Liver (tissue), 9 donors: ENCODE results near the gene DNAJB11. TPM values are rescaled to one million over a fixed set of nuclear protein-coding genes. Genes with fewer than 3 reads are reported as not detected.

ENCODE experiments used
- DNase-seq: peaks from one replicate; pipeline ENCODE4 v3.0.0-alpha.2; 2017; ENCODE audit warnings: low spot score
- H3K27ac ChIP-seq, 2 donors: one replicate each; pipeline ENCODE4 v1.7.0; 2013; ENCODE audit warnings: inconsistent platforms in 2 of 2, low read length in 2 of 2, control low read depth in 1 of 2, low read depth in 1 of 2, mild to moderate bottlenecking in 1 of 2
- H3K27me3 ChIP-seq, 4 donors: one replicate each; pipeline versions ENCODE4 v1.6.1 to v1.7.0; 2013; ENCODE audit warnings: low read length in 3 of 4, inconsistent platforms in 1 of 4, mild to moderate bottlenecking in 1 of 4, moderate library complexity in 1 of 4; ENCODE audit not compliant: control insufficient read depth in 4 of 4, insufficient read depth in 4 of 4
- H3K36me3 ChIP-seq, 4 donors: one replicate each; pipeline versions ENCODE4 v1.6.1 to v1.7.0; 2013; ENCODE audit warnings: low read length in 3 of 4, mild to moderate bottlenecking in 3 of 4, low read depth in 1 of 4, moderate library complexity in 1 of 4; ENCODE audit not compliant: control insufficient read depth in 4 of 4, insufficient read depth in 3 of 4
- H3K4me1 ChIP-seq, 4 donors: one replicate each; pipeline versions ENCODE4 v1.6.1 to v1.7.0; 2013; ENCODE audit warnings: low read length in 3 of 4, mild to moderate bottlenecking in 3 of 4, moderate library complexity in 1 of 4; ENCODE audit not compliant: control insufficient read depth in 4 of 4, insufficient read depth in 4 of 4
- H3K4me3 ChIP-seq, 3 donors: one replicate each; pipeline versions ENCODE4 v1.6.1 to v1.7.0; 2013; ENCODE audit warnings: low read length in 3 of 3, control low read depth in 1 of 3, low read depth in 1 of 3, mild to moderate bottlenecking in 1 of 3
- H3K9ac ChIP-seq, 2 donors: one replicate each; pipeline ENCODE4 v1.7.0; 2013; ENCODE audit warnings: low read length in 2 of 2, mild to moderate bottlenecking in 2 of 2, moderate library complexity in 2 of 2, control low read depth in 1 of 2, low read depth in 1 of 2
- H3K9me3 ChIP-seq, 4 donors: one replicate each; pipeline versions ENCODE4 v1.6.1 to v1.7.0; 2013; ENCODE audit warnings: low read length in 3 of 4; ENCODE audit not compliant: control insufficient read depth in 4 of 4
- ATF3 ChIP-seq: IDR thresholded peaks from 2 replicates; pipeline ENCODE4 v1.6.1; 2016; ENCODE audit warnings: antibody characterized with exemption
- CTCF ChIP-seq: fragments of 150-350 bp; IDR thresholded peaks from 2 replicates; pipeline ENCODE4 v1.5.1; 2017; ENCODE audit warnings: improper control_type of control experiment, low read depth, low read length; ENCODE audit not compliant: missing input control
- EGR1 ChIP-seq, 2 donors: IDR thresholded peaks; 2 replicates each; pipeline ENCODE4 v1.6.1; 2016 to 2018; ENCODE audit warnings: antibody characterized with exemption in 2 of 2, low read depth in 2 of 2
- FOXA1 ChIP-seq: IDR thresholded peaks from 2 replicates; pipeline ENCODE4 v1.6.1; 2016; ENCODE audit warnings: antibody characterized with exemption
- FOXA2 ChIP-seq: IDR thresholded peaks from 2 replicates; pipeline ENCODE4 v1.6.1; 2016; ENCODE audit warnings: antibody characterized with exemption
- GABPA ChIP-seq, 2 donors: IDR thresholded peaks in 1 of 2; conservative IDR thresholded peaks in 1 of 2; 2 replicates each; pipeline ENCODE4 v1.6.1; 2016; ENCODE audit warnings: antibody characterized with exemption in 2 of 2, mild to moderate bottlenecking in 1 of 2, moderate library complexity in 1 of 2
- HNF4G ChIP-seq: IDR thresholded peaks from 2 replicates; pipeline ENCODE4 v1.6.1; 2016; ENCODE audit warnings: antibody characterized with exemption
- JUND ChIP-seq, 2 donors: IDR thresholded peaks; 2 replicates each; pipeline ENCODE4 v1.6.1; 2016; ENCODE audit warnings: antibody characterized with exemption in 2 of 2
- NR2F2 ChIP-seq: IDR thresholded peaks from 2 replicates; pipeline ENCODE4 v1.6.1; 2016; ENCODE audit warnings: antibody characterized with exemption
- RAD21 ChIP-seq, 2 donors: IDR thresholded peaks; 2 replicates each; pipeline ENCODE4 v1.6.1; 2016; ENCODE audit warnings: antibody characterized with exemption in 2 of 2, mild to moderate bottlenecking in 2 of 2
- REST ChIP-seq: IDR thresholded peaks from 2 replicates; pipeline ENCODE4 v1.6.1; 2016; ENCODE audit warnings: antibody characterized with exemption, mild to moderate bottlenecking
- RXRA ChIP-seq, 2 donors: IDR thresholded peaks; 2 replicates each; pipeline ENCODE4 v1.6.1; 2017 to 2018; ENCODE audit warnings: antibody characterized with exemption in 2 of 2, mild to moderate bottlenecking in 1 of 2
- SP1 ChIP-seq: IDR thresholded peaks from 2 replicates; pipeline ENCODE4 v1.6.1; 2018; ENCODE audit warnings: antibody characterized with exemption, mild to moderate bottlenecking
- TAF1 ChIP-seq: conservative IDR thresholded peaks from 2 replicates; pipeline ENCODE4 v1.6.1; 2016; ENCODE audit warnings: antibody characterized with exemption, mild to moderate bottlenecking
- YY1 ChIP-seq: IDR thresholded peaks from 2 replicates; pipeline ENCODE4 v1.6.1; 2016; ENCODE audit warnings: antibody characterized with exemption, mild to moderate bottlenecking
- WGBS: extraction: QIAGEN DNeasy Blood & Tissue Kit; methylation state at CpG from one replicate; pipeline ENCODE4 v1.1.7; 2013; 5-methylcytosine and 5-hydroxymethylcytosine counted together
- polyA plus RNA-seq, 2 donors: library from polyadenylated mRNA; stranded (reverse) in 1 of 2; unstranded in 1 of 2; fragments of 200-250 nt in 1 of 2; fragments of >200 nt in 1 of 2; fragmentation: Nextera tagmentation in 1 of 2; extraction: Ambion mirVana in 1 of 2; gene quantifications; one replicate each; pipeline versions ENCODE4 v1.2.1 to v1.2.3, GENCODE V29; 2013 to 2015
- total RNA-seq, 2 donors: library from RNA; depleted of rRNA; stranded (reverse); fragments of >200 nt; gene quantifications; one replicate each; pipeline ENCODE4 v1.2.3, GENCODE V29; 2014
- TF ChIP-seq, protein P1 (sequence below): IDR thresholded peaks from 2 replicates; pipeline ENCODE4 v1.6.1; 2016; ENCODE audit warnings: antibody characterized with exemption
- donor health status: healthy.
- donor health status: healthy.
- donor health status: healthy.
- donor health status: healthy.
- donor health status: healthy.

Gene DNAJB11
- total and polyA plus RNA-seq, 4 donors: 30.2 to 101 (median 56.0) TPM

GRCh38 chr3:186525369-186526255 lies 44.9 kb upstream of the DNAJB11 start:
- H3K27me3 ChIP-seq: no peaks in the 10 kb centered on the region
- DNase-seq: no peak
- no peaks in the 10 kb centered on the region for H3K9me3 ChIP-seq
- 70% methylated on average over 9 of the region's 9 CpGs for WGBS
- TF ChIP-seq JUND (IDR thresholded peaks at IDR 0.05) (no peak), TAF1 (no peak), ATF3 (no peak), RAD21 (IDR thresholded peaks at IDR 0.05) (no peak), REST (no peak), SP1 (no peak), HNF4G (no peak)
- TF ChIP-seq, protein P1, sequence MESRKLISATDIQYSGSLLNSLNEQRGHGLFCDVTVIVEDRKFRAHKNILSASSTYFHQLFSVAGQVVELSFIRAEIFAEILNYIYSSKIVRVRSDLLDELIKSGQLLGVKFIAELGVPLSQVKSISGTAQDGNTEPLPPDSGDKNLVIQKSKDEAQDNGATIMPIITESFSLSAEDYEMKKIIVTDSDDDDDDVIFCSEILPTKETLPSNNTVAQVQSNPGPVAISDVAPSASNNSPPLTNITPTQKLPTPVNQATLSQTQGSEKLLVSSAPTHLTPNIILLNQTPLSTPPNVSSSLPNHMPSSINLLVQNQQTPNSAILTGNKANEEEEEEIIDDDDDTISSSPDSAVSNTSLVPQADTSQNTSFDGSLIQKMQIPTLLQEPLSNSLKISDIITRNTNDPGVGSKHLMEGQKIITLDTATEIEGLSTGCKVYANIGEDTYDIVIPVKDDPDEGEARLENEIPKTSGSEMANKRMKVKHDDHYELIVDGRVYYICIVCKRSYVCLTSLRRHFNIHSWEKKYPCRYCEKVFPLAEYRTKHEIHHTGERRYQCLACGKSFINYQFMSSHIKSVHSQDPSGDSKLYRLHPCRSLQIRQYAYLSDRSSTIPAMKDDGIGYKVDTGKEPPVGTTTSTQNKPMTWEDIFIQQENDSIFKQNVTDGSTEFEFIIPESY: no peak
- H3K9ac ChIP-seq: no peak overlapping the region
- peaks cover 0 to 4% (median under 1%) of the 10 kb centered on the region in 4 donors for H3K4me1 ChIP-seq
- no peak overlapping the region for H3K27ac ChIP-seq
- no peak overlapping the region for H3K4me3 ChIP-seq
- no peaks in the 10 kb centered on the region for H3K36me3 ChIP-seq

DNA sequence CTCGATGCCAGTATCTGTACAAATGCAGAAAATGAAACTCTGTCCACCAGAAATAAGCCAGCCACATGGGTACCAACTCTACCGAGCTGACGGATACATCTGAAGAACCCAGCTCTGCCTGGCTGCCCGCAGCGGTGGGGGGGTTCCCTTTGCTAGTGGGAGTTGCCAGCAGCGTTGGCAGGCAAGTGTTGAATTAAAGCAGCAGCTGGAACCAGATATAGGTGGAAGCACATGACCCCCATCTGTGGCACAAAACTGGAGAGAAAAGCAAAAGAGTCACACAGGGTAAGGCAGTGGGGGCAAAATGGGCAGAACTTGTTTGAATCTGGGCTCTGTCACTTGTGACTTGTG lies 44.3 kb upstream of the DNAJB11 start:
- DNase-seq: no peak
- TF ChIP-seq NR2F2 (no peak), YY1 (no peak), EGR1 (IDR thresholded peaks at IDR 0.05; ENCODE audit: low read depth in 2 of 2) (no peak), ATF3 (no peak), RXRA (IDR thresholded peaks at IDR 0.05) (no peak), TAF1 (no peak), GABPA (IDR thresholded peaks at IDR 0.05 in 1 of 2, conservative IDR thresholded peaks at IDR 0.05 in 1 of 2) (no peak), SP1 (no peak), REST (no peak), HNF4G (no peak), FOXA1 (no peak), CTCF (no peak), JUND (IDR thresholded peaks at IDR 0.05) (no peak), FOXA2 (no peak), RAD21 (IDR thresholded peaks at IDR 0.05) (no peak)
- TF ChIP-seq, protein P1: no peak

More for the DNA sequence above, 44.3 kb upstream of the DNAJB11 start:
- Histone ChIP-seq H3K27ac (no peak overlapping the region), H3K36me3 (no peaks in the 10 kb centered on the region), H3K9me3 (no peaks in the 10 kb centered on the region), H3K27me3 (no peaks in the 10 kb centered on the region), H3K9ac (no peak overlapping the region), H3K4me3 (no peak overlapping the region), H3K4me1 (peaks cover 0 to 4% (median under 1%) of the 10 kb centered on the region in 4 donors)
- WGBS: 88% methylated on average over 6 of the region's 6 CpGs
